ENCODE results near the gene RERG. TPM values are rescaled to one million over a fixed set of nuclear protein-coding genes. Genes with fewer than 3 reads are reported as not detected.
A peak's percentile ranks its signal among the peaks of the same experiment; 100 is the strongest.

RERG gene
- total RNA-seq, 6 experiments from 2014 or later = 0.68 to 2.1 (median 1.0) TPM

DNA sequence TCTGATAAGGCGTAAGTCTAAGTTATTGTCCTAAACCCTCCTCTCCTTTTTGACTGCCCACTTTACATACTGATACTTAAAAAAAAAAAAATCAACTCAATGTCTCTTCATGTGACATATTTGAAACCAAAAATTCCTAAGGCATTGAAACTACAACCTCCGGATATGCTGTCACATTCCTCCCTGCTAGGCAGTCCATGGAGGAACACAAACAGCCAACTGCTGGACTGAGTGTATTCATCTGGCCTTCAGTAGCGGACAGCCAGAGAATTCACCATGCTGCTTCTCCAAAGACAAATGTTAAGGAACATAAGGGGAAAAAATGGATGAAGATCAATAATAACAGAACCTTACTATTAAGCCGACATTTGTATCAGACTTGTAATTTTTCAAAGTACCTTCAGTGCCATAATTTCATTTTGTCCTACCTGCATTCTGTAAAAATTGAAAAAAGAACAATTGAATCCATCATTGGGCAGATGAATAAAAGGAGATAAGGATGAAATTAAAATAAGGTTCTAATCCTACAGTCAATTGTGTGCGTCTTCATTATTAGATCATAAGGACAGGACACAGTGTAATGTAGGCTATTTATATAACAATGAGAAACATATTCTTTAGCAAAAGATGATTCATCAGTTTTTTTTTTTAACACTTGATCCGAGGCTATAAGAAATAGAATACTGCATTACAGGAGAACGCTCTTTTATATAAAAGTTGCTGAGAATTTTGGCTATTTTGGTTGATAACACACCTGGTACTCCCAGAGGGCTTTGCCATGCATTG, 12.2 kb downstream of the RERG start:
- no peaks in the 10 kb centered on the region for H3K4me1 ChIP-seq
- no peak overlapping the region for H3K4me3 ChIP-seq
- ATAC-seq (no peak), DNase-seq (no peak)
- intact Hi-C loops (cut with DNase I) = no loop called here
- no peak overlapping the region for H3K27ac ChIP-seq
- no peaks in the 10 kb centered on the region for H3K36me3 ChIP-seq
- WGBS (ENCODE audit: insufficient coverage, low coverage, low lambda C conversion rate, missing lambda C conversion rate) = 68% methylated on average over 7 of the region's 7 CpGs
- TF ChIP-seq CTCF (IDR thresholded peaks at IDR 0.05) = no peak
- no peak for TF ChIP-seq POLR2A (IDR thresholded peaks at IDR 0.05)
- no peaks in the 10 kb centered on the region for H3K9me3 ChIP-seq
- H3K27me3 ChIP-seq = no peaks in the 10 kb centered on the region

GRCh38 chr12:15208140-15208539, 13.1 kb downstream of the RERG start:
- no peaks in the 10 kb centered on the region for H3K4me1 ChIP-seq
- DNase-seq = no peak
- WGBS (ENCODE audit: insufficient coverage, low coverage, low lambda C conversion rate, missing lambda C conversion rate) = 61% methylated on average over 2 of the region's 2 CpGs
- ATAC-seq = no peak
- TF ChIP-seq POLR2A (IDR thresholded peaks at IDR 0.05) (no peak), CTCF (IDR thresholded peaks at IDR 0.05) (peak in 3 of 4 donors; percentile 6 to 23 (median 16))
- no peaks in the 10 kb centered on the region for H3K27me3 ChIP-seq
- H3K4me3 ChIP-seq = no peak overlapping the region
- intact Hi-C loops (cut with DNase I) = no loop called here
- no peak overlapping the region for H3K27ac ChIP-seq
- H3K36me3 ChIP-seq = no peaks in the 10 kb centered on the region
- no peaks in the 10 kb centered on the region for H3K9me3 ChIP-seq

- DNase-seq = no peak
- Histone ChIP-seq H3K4me1 (no peaks in the 10 kb centered on the region), H3K4me3 (no peak overlapping the region), H3K27me3 (no peaks in the 10 kb centered on the region), H3K27ac (no peak overlapping the region), H3K36me3 (no peaks in the 10 kb centered on the region), H3K9me3 (no peaks in the 10 kb centered on the region)
- TF ChIP-seq POLR2A (IDR thresholded peaks at IDR 0.05) (no peak), CTCF (IDR thresholded peaks at IDR 0.05) (no peak)
- no peak for ATAC-seq
- intact Hi-C loops (cut with DNase I) = no loop called here
- 61% methylated on average over 4 of the region's 4 CpGs for WGBS (ENCODE audit: insufficient coverage, low coverage, low lambda C conversion rate, missing lambda C conversion rate)
These were observed 14.3 kb downstream of the RERG start for GRCh38 chr12:15206831-15207389.

DNA sequence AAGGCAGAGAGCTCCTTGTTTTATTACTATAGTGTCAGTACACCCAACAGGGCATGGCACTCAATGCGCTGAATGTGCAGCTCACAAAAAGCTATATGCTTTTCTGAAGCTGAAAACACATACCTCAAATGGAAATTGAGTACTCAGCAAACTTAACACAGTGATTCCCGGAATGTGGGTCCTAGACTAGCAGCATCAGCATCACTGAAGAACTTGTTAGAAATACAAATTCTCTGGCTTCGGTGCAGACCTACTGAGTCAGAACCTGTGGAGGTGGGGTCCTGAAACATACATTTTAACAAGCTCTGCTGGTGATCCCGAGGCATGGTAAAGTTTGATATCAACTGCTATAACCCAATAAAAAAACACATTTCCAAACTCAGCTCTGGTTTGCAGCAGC, 14.9 kb downstream of the RERG start:
- Histone ChIP-seq H3K9me3 (no peaks in the 10 kb centered on the region), H3K4me3 (no peak overlapping the region), H3K36me3 (no peaks in the 10 kb centered on the region), H3K27ac (no peak overlapping the region), H3K27me3 (no peaks in the 10 kb centered on the region), H3K4me1 (no peaks in the 10 kb centered on the region)
- no peak for DNase-seq
- WGBS (ENCODE audit: insufficient coverage, low coverage, low lambda C conversion rate, missing lambda C conversion rate) = 62% methylated on average over 4 of the region's 4 CpGs
- intact Hi-C loops (cut with DNase I) = no loop called here
- TF ChIP-seq CTCF (IDR thresholded peaks at IDR 0.05) (no peak), POLR2A (IDR thresholded peaks at IDR 0.05) (no peak)
- no peak for ATAC-seq

All from right lobe of liver (tissue), 6 donors.